Naive thymus-derived CD8-positive, alpha-beta T cell (primary cell): ENCODE results near the gene ST7L. TPM values are rescaled to one million over a fixed set of nuclear protein-coding genes. Genes with fewer than 3 reads are reported as not detected.
A peak's percentile ranks its signal among the peaks of the same experiment; 100 is the strongest.

Source experiments
- ATAC-seq, 2 donors: fragments of 150-1000 bp; cut with Tn5 transposase in 1 of 2; sonication (Bioruptor Pico), chemical (Tn5 transposase) in 1 of 2; 1 replicate in 1 of 2; 2 replicates in 1 of 2; pipeline ENCODE4 v1.10.0; 2021; ENCODE audit warnings: mild to moderate bottlenecking in 2 of 2, moderate library complexity in 2 of 2
- POLR2A ChIA-PET: fragments of 350-600 bp; sonication (Branson Sonifier 250); formaldehyde crosslinking; loops from one replicate; lab custom pipeline; 2021; ENCODE audit warnings: antibody characterized with exemption; lab: Charles Lee
- DNase-seq, 10 donors: peaks; one replicate each; pipeline versions ENCODE4 v3.0.0 to v3.0.0-alpha.2; 2020 to 2022
- H3K27ac Mint-ChIP-seq, 10 donors: one replicate each; pipeline ENCODE4 v1.8.0; 2020 to 2022; ENCODE audit warnings: mild to moderate bottlenecking in 10 of 10, mixed read lengths in 10 of 10, moderate library complexity in 4 of 10, inconsistent platforms in 1 of 10
- H3K27me3 Mint-ChIP-seq, 5 donors: one replicate each; pipeline ENCODE4 v1.8.0; 2021 to 2022; ENCODE audit warnings: mixed read lengths in 5 of 5
- H3K36me3 Mint-ChIP-seq, 3 donors: one replicate each; pipeline ENCODE4 v1.8.0; 2020 to 2022; ENCODE audit warnings: mixed read lengths in 3 of 3, mild to moderate bottlenecking in 2 of 3, inconsistent platforms in 1 of 3
- H3K4me1 Mint-ChIP-seq, 4 donors: one replicate each; pipeline ENCODE4 v1.8.0; 2021 to 2022; ENCODE audit warnings: mixed read lengths in 4 of 4
- H3K4me3 Mint-ChIP-seq, 10 donors: one replicate each; pipeline ENCODE4 v1.8.0; 2020 to 2022; ENCODE audit warnings: mild to moderate bottlenecking in 10 of 10, mixed read lengths in 10 of 10, moderate library complexity in 6 of 10, inconsistent platforms in 1 of 10
- H3K9me3 Mint-ChIP-seq, 9 donors: one replicate each; pipeline ENCODE4 v1.8.0; 2020 to 2022; ENCODE audit warnings: mixed read lengths in 9 of 9, mild to moderate bottlenecking in 3 of 9, inconsistent platforms in 1 of 9, moderate library complexity in 1 of 9
- polyA plus RNA-seq, 3 donors: library from polyadenylated mRNA; unstranded; fragments of 300-500 nt; fragmentation: Illumina TruSeq; gene quantifications; one replicate each; pipeline ENCODE4 v1.2.3, GENCODE V29; 2021
- total RNA-seq, 8 experiments: library from RNA in 2 of 8; stranded (reverse) in 2 of 8; gene quantifications; one replicate each; pipeline ENCODE4 v1.2.3 and lab custom pipeline; 2021 to 2026

ST7L gene
- total and polyA plus RNA-seq, 5 experiments from 2014 or later, result 12.6 to 23.7 (median 15.7) TPM

GRCh38 chr1:112524986-112525385 lies 94.0 kb downstream of the ST7L start:
- no peaks in the 10 kb centered on the region for H3K27me3 Mint-ChIP-seq
- no peaks in the 10 kb centered on the region for H3K4me1 Mint-ChIP-seq
- POLR2A ChIA-PET, result no interaction called here
- no peaks in the 10 kb centered on the region for H3K9me3 Mint-ChIP-seq
- H3K36me3 Mint-ChIP-seq, result peaks cover 0 to 33% (median 7%) of the 10 kb centered on the region in 3 donors
- ATAC-seq (no peak), DNase-seq (no peak)
- H3K4me3 Mint-ChIP-seq, result no peak overlapping the region
- no peak overlapping the region for H3K27ac Mint-ChIP-seq

DNA sequence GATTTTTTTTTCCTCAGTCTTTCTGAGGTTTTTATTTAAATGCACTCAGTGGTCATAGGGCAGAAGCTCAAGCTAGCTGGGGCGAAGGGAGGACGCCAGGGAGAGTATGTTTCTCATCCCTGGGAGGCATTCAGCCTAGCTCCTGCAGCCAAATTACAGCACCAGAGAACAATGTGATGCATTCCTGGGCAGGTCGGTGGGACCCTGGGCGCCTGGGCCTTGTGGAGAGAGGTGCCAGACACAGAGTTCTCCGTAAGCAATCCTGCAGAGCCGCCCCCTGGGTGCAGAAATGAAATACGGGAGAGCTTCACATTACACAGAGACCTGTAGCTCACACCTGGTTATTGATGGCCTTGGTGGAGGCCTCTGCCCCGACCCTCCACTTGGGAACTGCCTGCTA lies 94.7 kb downstream of the ST7L start:
- no peak overlapping the region for H3K27ac Mint-ChIP-seq
- POLR2A ChIA-PET, result no interaction called here
- H3K27me3 Mint-ChIP-seq, result no peaks in the 10 kb centered on the region
- no peaks in the 10 kb centered on the region for H3K9me3 Mint-ChIP-seq
- peaks cover 0 to 32% (median 7%) of the 10 kb centered on the region in 3 donors for H3K36me3 Mint-ChIP-seq
- no peak overlapping the region for H3K4me3 Mint-ChIP-seq
- H3K4me1 Mint-ChIP-seq, result no peaks in the 10 kb centered on the region
- DNase-seq (no peak), ATAC-seq (no peak)

GRCh38 chr1:112522621-112523020 lies 96.3 kb downstream of the ST7L start:
- H3K27ac Mint-ChIP-seq, result no peak overlapping the region
- H3K27me3 Mint-ChIP-seq, result no peaks in the 10 kb centered on the region
- peaks cover 0 to 29% (median 7%) of the 10 kb centered on the region in 3 donors for H3K36me3 Mint-ChIP-seq
- ATAC-seq (no peak), DNase-seq (no peak)
- POLR2A ChIA-PET, result no interaction called here
- H3K4me3 Mint-ChIP-seq, result no peak overlapping the region
- no peaks in the 10 kb centered on the region for H3K4me1 Mint-ChIP-seq
- H3K9me3 Mint-ChIP-seq, result no peaks in the 10 kb centered on the region

DNA sequence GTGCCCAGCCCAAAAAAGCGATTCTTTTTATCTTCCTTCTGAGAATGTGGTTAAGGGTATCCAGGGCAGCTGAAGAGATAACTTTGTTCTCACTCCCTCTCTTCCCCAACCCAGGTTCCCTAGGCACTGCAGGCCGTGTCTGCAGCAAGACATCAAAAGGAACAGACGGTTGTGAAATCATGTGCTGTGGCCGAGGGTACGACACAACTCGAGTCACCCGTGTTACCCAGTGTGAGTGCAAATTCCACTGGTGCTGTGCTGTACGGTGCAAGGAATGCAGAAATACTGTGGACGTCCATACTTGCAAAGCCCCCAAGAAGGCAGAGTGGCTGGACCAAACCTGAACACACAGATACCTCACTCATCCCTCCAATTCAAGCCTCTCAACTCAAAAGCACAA lies 98.8 kb downstream of the ST7L start:
- no peaks in the 10 kb centered on the region for H3K27me3 Mint-ChIP-seq
- no peaks in the 10 kb centered on the region for H3K9me3 Mint-ChIP-seq
- H3K4me1 Mint-ChIP-seq, result no peaks in the 10 kb centered on the region
- ATAC-seq (no peak), DNase-seq (no peak)
- H3K27ac Mint-ChIP-seq, result no peak overlapping the region
- peaks cover 0 to 7% (median 0%) of the 10 kb centered on the region in 3 donors for H3K36me3 Mint-ChIP-seq
- POLR2A ChIA-PET, result no interaction called here
- H3K4me3 Mint-ChIP-seq, result no peak overlapping the region

DNA sequence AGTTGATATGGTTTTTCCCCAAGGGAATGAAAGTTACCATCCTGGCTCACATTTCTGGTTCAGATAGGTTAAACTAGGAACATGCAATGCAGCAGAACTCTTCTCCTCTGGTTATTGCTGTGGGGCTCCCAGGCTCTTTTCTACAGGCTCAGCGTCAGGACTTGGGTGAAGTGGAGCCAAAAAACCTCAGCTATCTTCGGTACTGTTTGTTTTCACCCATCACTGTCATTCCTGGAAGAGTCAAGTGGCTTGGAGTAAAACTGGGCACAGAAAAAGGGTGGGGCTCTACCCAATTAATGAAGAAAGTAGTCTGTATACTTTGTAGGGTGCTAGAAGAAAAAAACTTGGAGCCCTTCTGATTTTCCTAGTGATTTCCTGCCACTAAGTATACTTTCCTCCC lies 100.8 kb downstream of the ST7L start:
- no peak overlapping the region for H3K4me3 Mint-ChIP-seq
- DNase-seq (no peak), ATAC-seq (no peak)
- H3K4me1 Mint-ChIP-seq, result no peaks in the 10 kb centered on the region
- no peak overlapping the region for H3K27ac Mint-ChIP-seq
- no peaks in the 10 kb centered on the region for H3K36me3 Mint-ChIP-seq
- H3K9me3 Mint-ChIP-seq, result no peaks in the 10 kb centered on the region
- POLR2A ChIA-PET, result no interaction called here
- peaks cover 0 to 1% (median 0%) of the 10 kb centered on the region in 5 donors for H3K27me3 Mint-ChIP-seq

- Mint-ChIP-seq H3K9me3 (no peaks in the 10 kb centered on the region), H3K4me3 (no peak overlapping the region), H3K27me3 (peaks cover 0 to 1% (median 0%) of the 10 kb centered on the region in 5 donors), H3K4me1 (no peaks in the 10 kb centered on the region), H3K36me3 (no peaks in the 10 kb centered on the region), H3K27ac (no peak overlapping the region)
- ATAC-seq, result no peak
- no peak for DNase-seq
- POLR2A ChIA-PET, result no interaction called here
Measured at GRCh38 chr1:112517646-112518045, 101.3 kb downstream of the ST7L start.

DNA sequence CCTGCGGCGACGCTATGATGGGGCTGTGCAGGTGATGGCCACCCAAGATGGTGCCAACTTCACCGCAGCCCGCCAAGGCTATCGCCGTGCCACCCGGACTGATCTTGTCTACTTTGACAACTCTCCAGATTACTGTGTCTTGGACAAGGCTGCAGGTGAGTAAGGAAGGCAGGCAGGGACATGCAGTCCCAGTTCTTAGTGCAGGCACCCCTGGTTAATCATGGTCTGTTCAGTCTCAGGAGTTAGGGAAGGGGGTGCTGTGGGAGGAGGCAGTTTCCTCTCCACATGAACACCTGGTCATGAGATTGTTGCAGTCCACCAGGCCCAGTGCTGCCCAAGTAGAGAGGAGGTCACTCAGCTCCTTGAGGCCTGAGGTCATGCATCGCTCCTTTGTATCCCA lies 101.7 kb downstream of the ST7L start:
- POLR2A ChIA-PET, result no interaction called here
- H3K36me3 Mint-ChIP-seq, result no peaks in the 10 kb centered on the region
- H3K27ac Mint-ChIP-seq, result no peak overlapping the region
- no peak overlapping the region for H3K4me3 Mint-ChIP-seq
- no peaks in the 10 kb centered on the region for H3K4me1 Mint-ChIP-seq
- ATAC-seq, result no peak
- H3K9me3 Mint-ChIP-seq, result no peaks in the 10 kb centered on the region
- H3K27me3 Mint-ChIP-seq, result peaks cover 0 to 1% (median 0%) of the 10 kb centered on the region in 5 donors
- no peak for DNase-seq

DNA sequence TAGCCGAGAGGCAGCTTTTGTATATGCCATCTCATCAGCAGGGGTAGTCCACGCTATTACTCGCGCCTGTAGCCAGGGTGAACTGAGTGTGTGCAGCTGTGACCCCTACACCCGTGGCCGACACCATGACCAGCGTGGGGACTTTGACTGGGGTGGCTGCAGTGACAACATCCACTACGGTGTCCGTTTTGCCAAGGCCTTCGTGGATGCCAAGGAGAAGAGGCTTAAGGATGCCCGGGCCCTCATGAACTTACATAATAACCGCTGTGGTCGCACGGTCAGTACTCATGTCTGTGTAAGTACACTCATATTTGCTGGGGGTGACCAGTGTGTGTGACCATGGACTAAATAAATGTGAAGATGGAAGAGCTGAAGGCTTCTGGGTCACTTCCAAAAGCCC lies 102.8 kb downstream of the ST7L start:
- no peak for ATAC-seq
- no peak for DNase-seq
- Mint-ChIP-seq H3K36me3 (no peaks in the 10 kb centered on the region), H3K9me3 (no peaks in the 10 kb centered on the region), H3K4me1 (no peaks in the 10 kb centered on the region), H3K4me3 (no peak overlapping the region), H3K27me3 (peaks cover 0 to 4% (median 0%) of the 10 kb centered on the region in 5 donors), H3K27ac (no peak overlapping the region)
- POLR2A ChIA-PET, result no interaction called here

- H3K9me3 Mint-ChIP-seq, result no peaks in the 10 kb centered on the region
- POLR2A ChIA-PET, result no interaction called here
- H3K27me3 Mint-ChIP-seq, result peaks cover 0 to 7% (median 0%) of the 10 kb centered on the region in 5 donors
- H3K4me1 Mint-ChIP-seq, result no peaks in the 10 kb centered on the region
- no peaks in the 10 kb centered on the region for H3K36me3 Mint-ChIP-seq
- H3K27ac Mint-ChIP-seq, result no peak overlapping the region
- DNase-seq (no peak), ATAC-seq (no peak)
- H3K4me3 Mint-ChIP-seq, result no peak overlapping the region
Measured at GRCh38 chr1:112515311-112516009, 103.5 kb downstream of the ST7L start.

DNA sequence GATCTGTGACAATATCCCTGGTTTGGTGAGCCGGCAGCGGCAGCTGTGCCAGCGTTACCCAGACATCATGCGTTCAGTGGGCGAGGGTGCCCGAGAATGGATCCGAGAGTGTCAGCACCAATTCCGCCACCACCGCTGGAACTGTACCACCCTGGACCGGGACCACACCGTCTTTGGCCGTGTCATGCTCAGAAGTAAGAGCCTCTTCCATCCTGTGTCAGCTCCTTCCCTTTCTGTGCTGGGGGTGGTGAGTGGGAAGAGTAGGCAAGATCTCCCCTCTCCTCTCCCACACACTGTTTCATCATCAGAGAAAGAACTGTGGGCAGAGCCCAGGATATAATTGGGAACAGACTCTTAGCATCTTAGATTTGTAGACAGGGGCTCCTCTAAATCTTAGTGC lies 104.0 kb downstream of the ST7L start:
- POLR2A ChIA-PET, result no interaction called here
- no peak for ATAC-seq

GRCh38 chr1:112513112-112513870 lies 105.7 kb downstream of the ST7L start:
- H3K27me3 Mint-ChIP-seq, result peaks cover 0 to 9% (median 0%) of the 10 kb centered on the region in 5 donors
- H3K36me3 Mint-ChIP-seq, result no peaks in the 10 kb centered on the region
- peaks cover 0 to 5% (median 2%) of the 10 kb centered on the region in 4 donors for H3K4me1 Mint-ChIP-seq
- POLR2A ChIA-PET, result no interaction called here
- no peak overlapping the region for H3K4me3 Mint-ChIP-seq
- no peaks in the 10 kb centered on the region for H3K9me3 Mint-ChIP-seq
- ATAC-seq, result no peak
- H3K27ac Mint-ChIP-seq, result peak overlapping the region in 1 of 10 donors; percentile 2
- DNase-seq, result no peak

More for the DNA sequence above, 104.0 kb downstream of the ST7L start:
- H3K27me3 Mint-ChIP-seq, result peaks cover 0 to 9% (median 0%) of the 10 kb centered on the region in 5 donors
- no peak overlapping the region for H3K27ac Mint-ChIP-seq
- no peak overlapping the region for H3K4me3 Mint-ChIP-seq
- no peaks in the 10 kb centered on the region for H3K9me3 Mint-ChIP-seq
- DNase-seq, result no peak
- no peaks in the 10 kb centered on the region for H3K36me3 Mint-ChIP-seq
- H3K4me1 Mint-ChIP-seq, result no peaks in the 10 kb centered on the region

DNA sequence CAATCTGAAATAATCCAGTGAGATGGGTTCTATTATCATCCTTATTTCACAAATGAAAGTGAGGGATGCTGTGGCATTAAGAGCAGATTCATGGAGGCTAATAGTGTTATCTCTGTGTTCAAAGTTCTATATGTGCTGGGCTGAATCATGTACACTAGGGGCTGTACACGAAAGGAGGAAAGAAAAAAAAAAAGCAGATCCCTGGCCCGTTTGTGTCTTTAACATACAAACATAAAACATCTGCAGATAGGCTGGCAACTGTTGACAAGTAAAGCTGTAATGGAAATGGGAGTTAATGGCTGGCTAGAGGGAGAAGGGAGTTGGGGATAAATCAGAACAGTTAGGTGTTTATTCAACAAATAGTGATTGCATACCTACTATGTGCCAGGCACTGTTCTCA lies 107.0 kb downstream of the ST7L start:
- POLR2A ChIA-PET, result no interaction called here
- peaks cover 2 to 16% (median 12%) of the 10 kb centered on the region in 4 donors for H3K4me1 Mint-ChIP-seq
- ATAC-seq (no peak), DNase-seq (no peak)
- no peaks in the 10 kb centered on the region for H3K36me3 Mint-ChIP-seq
- no peak overlapping the region for H3K4me3 Mint-ChIP-seq
- no peaks in the 10 kb centered on the region for H3K9me3 Mint-ChIP-seq
- H3K27me3 Mint-ChIP-seq, result peaks cover 4 to 12% (median 5%) of the 10 kb centered on the region in 5 donors
- no peak overlapping the region for H3K27ac Mint-ChIP-seq

GRCh38 chr1:112510340-112510739 lies 108.6 kb downstream of the ST7L start:
- peaks cover 5 to 17% (median 12%) of the 10 kb centered on the region in 5 donors for H3K27me3 Mint-ChIP-seq
- H3K27ac Mint-ChIP-seq, result no peak overlapping the region
- POLR2A ChIA-PET, result no interaction called here

More at GRCh38 chr1:112510340-112510739, 108.6 kb downstream of the ST7L start:
- DNase-seq (no peak), ATAC-seq (no peak)
- peak overlapping the region in 7 of 10 donors; percentile 55 to 80 (median 68) for H3K4me3 Mint-ChIP-seq
- H3K9me3 Mint-ChIP-seq, result no peaks in the 10 kb centered on the region
- no peaks in the 10 kb centered on the region for H3K36me3 Mint-ChIP-seq
- peaks cover 2 to 16% (median 14%) of the 10 kb centered on the region in 4 donors for H3K4me1 Mint-ChIP-seq
